Measurements from ENCODE around the gene VSIG2.
A peak's percentile ranks its signal among the peaks of the same experiment; 100 is the strongest.

VSIG2 gene

DNA sequence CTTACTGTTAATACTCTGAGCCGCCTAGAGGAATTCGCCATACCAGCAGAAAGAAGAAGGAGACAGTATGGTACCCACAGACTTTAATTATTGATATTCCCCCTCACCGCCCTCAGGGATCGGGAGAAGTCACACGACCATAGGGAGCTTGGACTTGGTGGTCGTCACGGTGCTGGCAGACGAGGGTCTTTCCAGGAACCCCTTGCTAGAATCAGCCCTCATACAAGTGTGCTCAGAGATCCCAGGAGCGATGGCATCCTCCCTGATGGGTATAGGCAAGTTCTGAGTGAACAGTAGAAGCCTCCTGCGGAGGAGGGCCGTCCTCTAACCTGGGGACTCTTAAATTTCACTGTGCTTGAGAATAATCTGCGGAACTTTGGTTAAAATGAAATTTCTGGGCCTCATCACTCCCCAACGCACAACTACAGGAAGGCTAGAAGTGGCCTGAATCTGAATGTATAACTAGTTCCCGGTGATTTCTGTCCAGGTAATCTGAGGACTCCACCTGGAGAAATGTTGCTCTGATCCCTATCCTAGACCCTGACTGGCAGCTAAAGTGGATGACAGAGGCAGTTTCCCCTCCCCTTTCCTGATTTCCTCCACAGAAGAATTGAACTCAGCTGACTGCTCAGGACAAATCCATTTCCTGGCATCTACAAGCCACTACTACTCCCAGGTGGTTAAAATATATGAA lies 4.5 kb downstream of the VSIG2 start:
- no peak for DNase-seq

DNA sequence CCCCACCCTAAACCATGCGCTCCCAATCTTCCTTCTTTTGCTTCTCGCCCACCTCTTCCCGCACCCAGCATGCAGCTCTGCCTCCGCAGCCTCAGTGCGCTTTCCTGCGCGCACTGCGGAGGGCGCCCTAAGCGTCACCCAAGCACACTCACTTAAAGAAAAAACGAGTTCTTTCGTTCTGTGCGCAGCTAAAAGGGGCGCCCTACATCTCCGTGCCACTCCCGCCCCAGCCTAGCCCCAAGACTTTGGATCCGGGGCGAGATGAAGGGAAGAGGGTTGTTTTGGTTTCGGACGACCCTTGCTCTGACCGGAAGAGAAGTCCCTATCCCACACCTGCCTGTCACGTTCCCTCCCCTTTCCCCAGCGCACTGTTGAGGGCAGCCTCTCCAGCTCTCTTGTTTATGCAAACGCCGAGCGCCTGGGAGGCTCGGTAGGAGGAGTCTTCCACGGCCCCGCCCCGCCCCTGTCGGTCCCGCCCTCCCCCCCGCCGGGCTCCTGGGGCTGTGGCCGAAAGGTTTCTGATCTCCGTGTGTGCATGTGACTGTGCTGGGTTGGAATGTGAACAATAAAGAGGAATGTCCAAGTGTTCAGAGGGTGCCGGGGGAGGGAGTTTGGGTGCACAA lies 5.3 kb downstream of the VSIG2 start:
- DNase-seq = peak; percentile 82

DNA sequence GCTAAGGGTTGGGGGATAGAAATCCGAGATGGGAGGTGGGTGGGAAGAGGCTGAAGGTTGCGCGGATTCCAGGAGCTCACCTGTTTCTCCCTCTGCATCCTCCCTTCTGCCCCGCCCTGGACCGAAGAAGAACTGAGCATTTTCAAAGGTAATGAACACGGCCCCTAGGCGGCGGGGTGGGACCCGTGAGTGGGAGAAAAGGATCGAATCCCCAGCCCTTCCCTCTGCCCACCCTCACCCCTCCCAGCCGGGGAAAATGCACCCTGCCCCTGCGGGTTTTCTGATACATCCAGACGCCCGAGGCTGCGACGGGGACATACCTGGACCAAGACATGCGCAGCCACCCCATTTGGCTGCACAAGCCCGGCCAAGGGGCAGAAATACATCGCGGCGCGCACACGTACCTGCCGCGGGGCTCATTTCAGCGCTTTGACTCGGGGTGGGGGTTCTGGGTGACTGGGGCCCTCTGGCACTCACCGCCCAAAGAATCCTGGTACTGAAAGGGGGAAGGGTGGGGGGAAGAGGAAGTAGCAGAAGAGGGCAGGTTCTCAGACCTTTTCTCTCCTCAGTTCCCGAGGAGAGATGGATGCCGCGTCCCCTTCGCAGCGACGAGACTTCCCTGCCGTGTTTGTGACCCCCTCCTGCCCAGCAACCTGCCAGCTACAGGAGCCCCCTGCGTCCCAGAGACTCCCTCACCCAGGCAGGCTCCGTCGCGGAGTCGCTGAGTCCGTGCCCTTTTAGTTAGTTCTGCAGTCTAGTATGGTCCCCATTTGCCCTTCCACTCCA lies 6.0 kb downstream of the VSIG2 start:
- peak; percentile 60 for DNase-seq

DNA sequence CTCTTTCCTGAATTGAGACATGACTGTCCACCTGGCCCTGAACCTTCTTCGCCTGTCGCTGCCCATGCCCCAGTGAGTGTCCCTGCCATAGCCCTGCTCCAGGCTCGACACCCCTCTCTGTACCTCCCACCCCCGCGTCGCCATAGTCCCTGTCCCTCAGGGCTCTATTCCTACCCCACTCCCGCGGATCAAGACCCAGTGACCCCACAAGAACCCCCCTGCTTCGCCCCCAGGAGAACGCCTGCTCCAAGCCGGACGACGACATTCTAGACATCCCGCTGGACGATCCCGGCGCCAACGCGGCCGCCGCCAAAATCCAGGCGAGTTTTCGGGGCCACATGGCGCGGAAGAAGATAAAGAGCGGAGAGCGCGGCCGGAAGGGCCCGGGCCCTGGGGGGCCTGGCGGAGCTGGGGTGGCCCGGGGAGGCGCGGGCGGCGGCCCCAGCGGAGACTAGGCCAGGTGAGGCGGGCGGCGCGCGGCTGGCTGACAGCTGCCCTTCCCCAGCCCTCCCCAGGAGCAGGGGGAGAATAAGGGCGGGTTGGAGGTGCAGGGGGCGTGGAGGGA lies 6.7 kb downstream of the VSIG2 start:
- no peak for DNase-seq

DNA sequence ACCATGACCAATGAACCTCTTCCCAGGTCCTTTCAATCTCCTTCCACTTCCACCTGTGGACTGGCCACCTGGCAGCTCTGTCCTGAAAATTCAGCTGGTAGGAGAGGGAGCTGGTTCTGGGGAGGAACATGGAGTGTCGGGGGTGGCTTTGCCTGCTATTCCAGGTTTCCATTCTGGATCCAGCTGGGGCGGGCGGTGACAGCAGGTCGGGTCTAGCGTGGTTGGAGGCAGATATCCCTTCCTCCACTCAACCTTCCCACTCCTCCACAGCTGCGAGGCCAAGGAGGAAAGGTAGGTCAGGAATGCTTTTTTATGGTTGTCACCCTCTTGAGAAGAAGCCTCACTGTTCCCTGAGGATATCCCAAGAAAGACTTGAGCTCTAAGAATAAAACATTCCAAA lies 9.0 kb downstream of the VSIG2 start:
- no peak for DNase-seq

DNA sequence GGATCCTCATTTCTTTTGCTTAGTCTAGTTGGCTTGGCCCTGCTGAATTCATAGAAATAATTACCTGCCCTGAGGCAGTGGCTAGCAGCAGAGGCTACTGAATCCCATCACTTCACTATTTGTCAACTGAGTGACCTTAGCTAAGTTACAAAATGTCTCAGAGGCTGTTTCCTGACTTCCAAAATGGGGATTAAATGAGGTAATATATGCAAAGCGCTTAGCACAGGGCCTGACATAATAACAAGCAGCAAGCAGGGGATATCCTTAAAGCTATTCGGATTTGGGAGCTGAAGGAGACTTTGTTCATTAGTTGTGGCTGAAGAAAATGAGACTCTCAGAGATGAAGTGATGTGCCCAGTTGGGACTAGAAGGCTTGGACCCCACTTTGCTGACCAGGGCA lies 9.5 kb downstream of the VSIG2 start:
- no peak for DNase-seq

- peak; percentile 78 for DNase-seq
These were observed 11.7 kb downstream of the VSIG2 start for GRCh38 chr11:124740277-124740882.

DNA sequence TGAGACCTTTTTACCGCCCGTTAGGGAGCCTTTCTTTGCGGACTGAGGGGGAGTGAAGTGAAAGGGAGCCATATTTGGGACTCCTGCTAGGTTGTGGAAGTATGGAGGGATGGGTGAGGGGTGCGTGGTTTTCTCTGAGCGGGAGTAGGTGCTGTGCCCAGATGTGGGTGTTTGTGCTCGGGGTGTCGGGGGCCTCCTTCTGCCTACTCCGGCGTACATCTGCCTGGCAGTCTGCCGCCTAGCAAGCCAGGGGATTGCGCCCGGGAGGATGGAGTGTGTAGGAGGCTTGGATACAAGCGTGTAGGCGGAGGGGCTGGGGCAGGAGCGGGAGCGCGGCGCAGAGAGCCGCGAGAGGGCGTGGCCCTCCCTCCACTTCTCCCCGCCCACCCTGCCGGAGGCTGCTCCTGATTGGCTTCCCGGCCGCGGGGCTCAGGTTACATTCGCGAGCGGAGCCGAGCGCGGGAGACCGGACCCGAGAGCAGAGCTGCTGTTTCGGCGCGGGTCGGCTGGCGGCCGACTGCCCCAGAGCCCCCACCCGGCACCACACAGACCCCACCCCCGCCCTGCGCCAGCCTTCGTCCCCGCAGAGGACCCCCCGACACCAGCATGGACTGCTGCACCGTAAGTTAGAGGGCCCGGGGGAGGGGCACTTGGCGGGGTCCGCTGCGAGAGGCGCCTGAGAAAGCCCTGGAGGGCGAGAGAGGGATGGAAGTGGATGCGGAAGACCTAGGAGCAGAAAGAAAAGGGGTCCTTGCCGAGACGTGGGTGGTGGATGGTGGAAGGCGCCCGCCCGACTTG lies 12.4 kb downstream of the VSIG2 start, which contains the start of gene NRGN:
Gene NRGN, plus strand, starts transcription at position 464 of the 798 bp plus-strand sequence. Its CDS starts 143 bp downstream, at position 607.
- peak; percentile 93 for DNase-seq

GRCh38 chr11:124738713-124739478 lies 13.2 kb downstream of the VSIG2 start:
- no peak for DNase-seq

DNA sequence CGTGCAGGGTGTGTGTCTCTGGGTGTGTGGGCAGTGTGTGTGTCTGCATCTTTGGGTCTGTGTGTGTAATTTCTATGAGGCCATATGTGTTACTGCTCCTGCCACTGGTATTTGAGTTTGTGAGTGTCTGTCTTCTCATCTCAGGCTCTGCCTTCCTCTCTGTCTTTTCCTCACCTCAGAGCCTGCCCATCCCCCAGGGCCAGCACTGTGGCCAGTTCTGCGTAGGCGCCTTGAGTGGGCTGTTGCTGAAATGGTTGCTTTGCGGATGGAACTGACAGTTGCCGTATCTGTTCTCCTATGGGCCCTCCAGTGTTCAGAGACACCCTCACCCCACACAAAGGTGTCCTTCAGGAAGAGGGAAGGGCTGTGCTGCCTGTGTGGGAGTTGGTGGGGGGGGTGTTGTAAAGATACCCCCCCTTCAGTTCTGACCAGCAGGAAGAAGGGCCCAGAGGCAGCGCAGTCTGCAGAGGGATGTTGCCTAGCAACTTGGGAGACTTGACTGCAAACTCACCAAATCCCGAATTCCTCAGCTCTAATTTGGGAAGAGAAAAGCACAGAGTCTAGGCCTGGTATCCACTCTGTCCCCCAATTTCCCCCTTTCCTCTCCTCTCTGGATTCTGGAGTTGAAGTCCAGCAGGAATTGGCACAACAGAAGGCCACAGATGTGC lies 14.3 kb downstream of the VSIG2 start:
- no peak for DNase-seq

DNA sequence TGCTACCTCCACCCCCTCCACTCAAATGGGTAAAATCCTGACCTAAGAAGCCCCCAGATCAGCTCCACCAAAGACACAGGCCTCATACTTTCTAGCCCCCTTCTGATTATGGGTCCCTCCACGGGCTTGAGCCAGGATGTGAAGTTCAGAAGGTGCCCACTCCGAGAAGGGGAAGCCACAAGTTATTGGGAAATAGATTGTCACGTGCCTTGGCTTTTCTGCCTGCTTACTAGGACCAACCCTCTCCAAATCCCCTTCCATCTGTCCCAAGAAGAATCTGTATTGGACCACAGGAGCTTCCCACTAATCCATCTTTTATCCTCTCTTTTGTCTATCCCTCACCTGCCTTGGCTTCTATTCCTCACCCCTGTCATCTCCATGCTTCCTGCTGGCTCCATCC lies 15.3 kb downstream of the VSIG2 start:
- DNase-seq = no peak

DNA sequence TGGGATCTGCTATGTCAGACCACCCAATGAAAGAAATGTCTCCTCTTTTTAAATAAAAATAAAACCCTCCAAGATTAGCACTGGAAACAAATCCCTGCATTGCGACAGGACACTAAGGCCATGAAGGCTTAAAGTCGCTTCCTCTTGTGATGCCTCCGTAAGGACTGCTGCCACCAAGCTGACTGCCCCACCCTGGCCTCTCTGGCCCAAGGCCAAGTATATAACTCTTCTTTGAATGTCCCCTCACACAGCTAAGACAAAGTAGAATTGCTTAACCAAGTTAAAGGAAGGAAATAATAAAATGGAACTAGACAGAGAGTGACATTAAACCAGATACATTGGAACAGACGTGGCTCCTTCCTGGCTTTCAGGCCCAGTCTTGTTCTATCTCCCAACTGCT lies 19.8 kb downstream of the VSIG2 start:
- no peak for DNase-seq

GRCh38 chr11:124729571-124729970 lies 22.5 kb downstream of the VSIG2 start:
- no peak for DNase-seq

DNA sequence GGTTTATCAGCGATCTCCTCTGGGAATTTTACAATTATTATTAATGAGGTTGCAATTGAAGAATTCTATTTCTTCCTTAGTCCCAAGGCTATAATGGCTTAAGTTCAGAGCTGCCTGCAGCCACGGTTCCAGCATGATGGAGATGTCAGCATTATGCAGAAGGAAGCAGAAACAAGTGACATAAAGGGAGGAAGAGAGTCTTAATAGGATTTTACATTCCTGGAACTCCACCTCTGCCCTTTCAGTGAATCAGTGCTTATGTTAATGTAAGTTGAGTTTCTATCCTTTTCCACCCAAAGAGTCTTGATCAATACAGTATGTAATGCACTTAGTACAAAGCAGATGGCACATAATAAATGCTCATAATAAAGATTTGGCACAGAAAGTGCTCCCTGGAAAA lies 23.9 kb downstream of the VSIG2 start:
- DNase-seq = no peak

DNA sequence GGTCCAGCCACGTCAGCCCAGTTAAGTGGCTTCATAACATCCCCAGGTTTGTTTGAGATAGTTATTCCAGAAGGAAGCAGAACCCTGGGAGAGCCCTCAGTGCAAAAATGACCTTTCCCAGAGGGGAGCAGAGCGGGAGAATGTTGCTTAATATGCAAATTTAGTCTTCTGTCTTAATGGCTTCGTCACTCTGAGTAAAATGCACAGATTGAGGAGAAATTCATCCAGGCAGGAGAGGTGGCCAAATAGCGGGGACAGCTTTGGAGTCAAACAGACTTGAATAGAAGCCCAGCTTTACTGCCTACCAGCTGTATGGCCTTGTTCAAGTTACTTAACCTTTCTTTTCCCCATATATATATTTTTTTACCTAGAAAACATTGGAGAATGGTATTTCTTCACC lies 24.6 kb downstream of the VSIG2 start:
- no peak for DNase-seq

DNA sequence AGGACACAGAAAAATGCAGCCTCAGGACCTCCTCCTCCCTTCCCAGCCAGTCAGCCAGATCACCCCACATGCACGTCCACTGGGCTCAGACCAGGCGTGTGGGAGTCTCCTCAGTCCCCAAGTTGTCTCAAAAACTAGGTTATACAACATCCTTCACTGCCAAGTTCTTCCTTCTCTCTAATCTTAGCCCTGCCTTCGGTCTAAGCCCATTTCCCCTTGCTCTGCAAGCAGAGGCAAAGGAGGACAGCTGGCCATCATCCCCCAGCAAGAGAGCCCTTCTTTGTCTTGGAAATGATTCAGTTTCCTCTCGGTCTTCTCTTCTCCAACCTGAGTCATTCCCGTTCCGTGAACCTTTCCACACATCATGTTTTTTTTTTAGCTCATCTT lies 26.3 kb downstream of the VSIG2 start:
- no peak for DNase-seq

DNA sequence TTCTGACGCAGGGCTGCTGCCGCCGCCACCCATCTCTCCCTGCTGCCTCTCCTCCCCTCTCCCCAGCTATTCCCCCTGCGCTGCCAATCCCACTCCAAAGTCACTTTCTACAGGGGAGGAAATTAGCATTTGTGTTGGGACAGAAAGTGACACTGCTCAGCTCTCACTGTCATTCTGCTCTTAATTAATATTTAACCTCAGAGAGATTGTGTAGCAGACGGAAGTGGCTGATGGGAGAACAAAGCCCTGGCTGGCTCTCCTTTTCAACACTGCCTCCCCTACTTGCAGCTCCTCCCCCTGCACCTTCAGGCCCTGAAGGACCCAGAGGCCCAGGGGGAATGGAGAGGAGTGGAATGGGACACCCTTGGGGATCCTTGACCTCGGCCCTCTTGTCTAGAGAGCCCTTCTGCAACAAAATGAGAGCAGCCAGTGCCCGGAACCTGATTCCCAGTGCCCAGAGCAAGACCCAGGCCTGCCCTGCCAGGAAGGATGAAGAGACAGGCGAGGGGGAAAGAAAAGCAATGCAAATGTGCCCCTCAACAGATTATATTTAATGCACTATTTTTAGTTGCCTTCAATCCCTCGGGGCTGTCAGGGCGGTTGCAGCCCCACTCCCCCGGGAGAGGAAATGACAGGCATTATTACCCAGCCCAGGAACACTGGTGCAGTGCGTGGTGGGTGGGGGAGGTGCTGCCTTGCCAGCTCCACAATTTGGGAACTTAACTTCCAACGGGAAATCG lies 26.9 kb downstream of the VSIG2 start:
- no peak for DNase-seq

- no peak for DNase-seq
These were observed 29.9 kb downstream of the VSIG2 start for GRCh38 chr11:124722176-124722575.

- no peak for DNase-seq
These were observed 32.5 kb downstream of the VSIG2 start for GRCh38 chr11:124719534-124719933.

DNA sequence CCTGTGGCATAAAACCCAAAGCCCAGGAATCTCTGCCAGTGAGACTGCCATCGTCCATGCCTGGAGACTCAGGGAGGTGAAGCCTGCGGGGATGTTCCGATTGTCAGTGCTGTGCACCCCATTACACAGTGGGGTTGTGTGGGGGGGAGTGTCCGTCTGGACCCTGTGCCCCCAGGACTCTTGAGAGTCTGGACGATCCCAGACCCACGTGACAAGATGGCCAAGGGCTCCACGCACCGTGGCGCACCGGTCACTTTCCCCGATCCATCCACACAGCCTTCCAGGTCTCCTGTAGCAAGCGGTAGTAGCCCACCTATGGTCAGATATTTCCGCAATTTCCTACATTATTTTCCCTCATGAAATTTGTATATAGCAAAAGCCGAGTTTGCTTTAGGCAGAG lies 33.3 kb downstream of the VSIG2 start:
- no peak for DNase-seq
